ENCODE data around the gene ALX3. TPM values are rescaled to one million over a fixed set of nuclear protein-coding genes. Genes with fewer than 3 reads are reported as not detected.

Gene ALX3
- total RNA-seq, 3 donors from 2014 or later (not counting 1 experiment from before 2014, with no cell fraction given), result not detected

- Histone ChIP-seq H3K4me1 (ENCODE audit: control insufficient read depth, insufficient read depth, low read length) (no peaks in the 10 kb centered on the region), H3K27me3 (ENCODE audit: control insufficient read depth, insufficient read depth, low read length) (no peaks in the 10 kb centered on the region), H3K27ac (ENCODE audit: low read length) (no peak overlapping the region), H3K9me3 (ENCODE audit: control insufficient read depth, insufficient read depth, low read length) (no peaks in the 10 kb centered on the region), H3K36me3 (ENCODE audit: control insufficient read depth, insufficient read depth, low read length) (peaks cover 87% of the 10 kb centered on the region), H3K4me3 (ENCODE audit: low read length) (no peak overlapping the region)
- Mint-ChIP-seq H3K36me3 (peaks cover 18% of the 10 kb centered on the region), H3K27me3 (ENCODE audit: low read depth in 2 of 2) (no peaks in the 10 kb centered on the region), H3K4me1 (peaks cover 0 to 6% of the 10 kb centered on the region in 2 donors), H3K4me3 (no peak overlapping the region), H3K27ac (no peak overlapping the region), H3K9me3 (no peaks in the 10 kb centered on the region)
- no peak for TF ChIP-seq CTCF (IDR thresholded peaks at IDR 0.05)
- DNase-seq (no peak), ATAC-seq (no peak)
- 97% methylated on average over 4 of the region's 4 CpGs for WGBS (ENCODE audit: insufficient coverage)
- intact Hi-C loops (cut with micrococcal nuclease), result loop anchor here (5.0 kb wide), 1 partner anchor 57 kb away; no protein-coding TSS in a partner anchor
Measured at GRCh38 chr1:110050602-110051261, 19.7 kb downstream of the ALX3 start.

DNA sequence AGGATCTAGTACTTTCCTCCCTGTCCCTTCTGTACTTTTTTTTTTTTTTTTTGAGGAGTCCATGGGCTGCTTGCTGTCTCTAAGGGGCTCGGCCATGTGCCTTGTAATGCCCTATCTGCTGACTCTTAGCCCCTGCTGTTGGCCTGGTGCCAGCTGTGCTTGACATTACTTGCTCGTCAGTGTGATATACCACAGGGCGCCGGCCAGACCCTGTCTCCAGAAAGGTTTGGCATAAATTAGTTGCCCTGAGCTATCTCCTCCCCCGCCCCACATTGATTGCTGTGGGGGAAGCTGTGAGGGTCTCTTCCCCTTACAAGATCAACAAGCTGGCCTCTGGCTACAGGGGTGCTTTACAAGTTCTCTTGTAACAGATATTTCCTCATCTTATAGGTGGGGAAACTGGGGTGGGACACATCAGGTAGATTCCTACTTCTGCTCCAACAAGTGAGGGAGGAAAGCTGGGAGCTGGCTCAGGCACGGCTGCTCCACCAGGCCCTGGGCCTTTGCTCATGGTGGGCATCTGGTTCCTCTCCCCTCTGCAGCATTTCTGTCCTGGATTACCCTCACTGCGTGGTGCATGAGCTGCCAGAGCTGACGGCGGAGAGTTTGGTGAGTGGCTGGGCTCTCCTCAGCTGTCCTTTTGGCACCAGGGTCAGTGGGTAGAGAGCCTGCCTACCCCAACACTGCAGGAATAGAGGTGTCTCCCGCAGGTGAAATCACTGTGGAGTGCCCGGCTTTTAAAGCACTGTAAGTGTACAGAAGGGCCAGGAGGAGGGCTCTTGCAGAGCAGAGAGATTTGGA is 20.5 kb downstream of the ALX3 start:
- peaks cover 18% of the 10 kb centered on the region for H3K36me3 Mint-ChIP-seq
- no peak for DNase-seq
- no peak for TF ChIP-seq CTCF (IDR thresholded peaks at IDR 0.05)
- H3K4me1 Mint-ChIP-seq, result peaks cover 0 to 6% of the 10 kb centered on the region in 2 donors
- Histone ChIP-seq H3K9me3 (ENCODE audit: control insufficient read depth, insufficient read depth, low read length) (no peaks in the 10 kb centered on the region), H3K4me3 (ENCODE audit: low read length) (no peak overlapping the region), H3K36me3 (ENCODE audit: control insufficient read depth, insufficient read depth, low read length) (peaks cover 87% of the 10 kb centered on the region), H3K27me3 (ENCODE audit: control insufficient read depth, insufficient read depth, low read length) (no peaks in the 10 kb centered on the region), H3K27ac (ENCODE audit: low read length) (no peak overlapping the region), H3K4me1 (ENCODE audit: control insufficient read depth, insufficient read depth, low read length) (no peaks in the 10 kb centered on the region)
- no peaks in the 10 kb centered on the region for H3K9me3 Mint-ChIP-seq
- WGBS (ENCODE audit: insufficient coverage), result 96% methylated on average over 10 of the region's 11 CpGs
- intact Hi-C loops (cut with micrococcal nuclease), result loop anchor here (5.0 kb wide), 1 partner anchor 57 kb away; no protein-coding TSS in a partner anchor
- no peaks in the 10 kb centered on the region for H3K27me3 Mint-ChIP-seq (ENCODE audit: low read depth in 2 of 2)
- ATAC-seq, result no peak
- H3K4me3 Mint-ChIP-seq, result no peak overlapping the region
- H3K27ac Mint-ChIP-seq, result no peak overlapping the region

- ATAC-seq, result no peak
- intact Hi-C loops (cut with micrococcal nuclease), result no loop called here
- Histone ChIP-seq H3K4me1 (ENCODE audit: control insufficient read depth, insufficient read depth, low read length) (no peaks in the 10 kb centered on the region), H3K9me3 (ENCODE audit: control insufficient read depth, insufficient read depth, low read length) (no peaks in the 10 kb centered on the region), H3K36me3 (ENCODE audit: control insufficient read depth, insufficient read depth, low read length) (peaks cover 87% of the 10 kb centered on the region), H3K27ac (ENCODE audit: low read length) (no peak overlapping the region), H3K4me3 (ENCODE audit: low read length) (no peak overlapping the region), H3K27me3 (ENCODE audit: control insufficient read depth, insufficient read depth, low read length) (no peaks in the 10 kb centered on the region)
- Mint-ChIP-seq H3K4me1 (peaks cover 0 to 6% of the 10 kb centered on the region in 2 donors), H3K27me3 (ENCODE audit: low read depth in 2 of 2) (no peaks in the 10 kb centered on the region), H3K9me3 (no peaks in the 10 kb centered on the region), H3K27ac (peak overlapping the region in 1 of 2 donors; percentile 1), H3K36me3 (peaks cover 18% of the 10 kb centered on the region), H3K4me3 (no peak overlapping the region)
- no peak for TF ChIP-seq CTCF (IDR thresholded peaks at IDR 0.05)
- 97% methylated on average over 9 of the region's 9 CpGs for WGBS (ENCODE audit: insufficient coverage)
- DNase-seq, result no peak
Measured at GRCh38 chr1:110048923-110049601, 21.4 kb downstream of the ALX3 start.

All from natural killer cell (primary cell).